ENCODE measurements around the gene PPOX.

PPOX gene

DNA sequence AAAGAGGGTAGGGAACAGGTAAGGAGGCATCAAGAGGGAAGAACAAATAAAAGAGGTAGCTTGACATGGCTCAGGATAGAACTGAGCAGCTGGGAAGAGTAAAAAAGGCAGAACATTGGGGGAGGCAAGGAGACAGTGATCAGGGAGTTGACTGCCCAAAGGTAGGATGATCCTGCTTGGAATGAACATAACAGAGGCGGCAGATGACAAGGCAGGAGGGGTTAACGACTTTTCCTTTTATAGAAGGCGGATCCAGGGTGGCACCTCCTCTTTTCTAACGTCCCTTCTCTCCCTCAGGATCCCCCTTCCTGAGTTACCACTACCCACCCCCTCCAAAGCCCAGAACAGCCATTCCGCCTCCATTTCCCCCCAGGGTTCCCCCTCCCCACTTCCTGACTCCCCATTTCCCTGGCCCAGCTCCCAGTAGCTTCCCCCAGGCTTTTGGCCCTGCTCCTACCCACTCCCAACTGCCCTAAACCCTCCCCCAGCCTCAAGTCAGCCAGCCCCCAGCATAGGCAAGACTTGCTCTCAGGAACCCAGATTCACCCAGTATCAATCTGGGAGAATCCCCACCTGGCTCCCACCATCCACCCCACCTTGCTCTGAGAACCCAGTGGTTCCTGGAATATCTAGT is 33.4 kb downstream of the PPOX start:
- DNase-seq: no peak

DNA sequence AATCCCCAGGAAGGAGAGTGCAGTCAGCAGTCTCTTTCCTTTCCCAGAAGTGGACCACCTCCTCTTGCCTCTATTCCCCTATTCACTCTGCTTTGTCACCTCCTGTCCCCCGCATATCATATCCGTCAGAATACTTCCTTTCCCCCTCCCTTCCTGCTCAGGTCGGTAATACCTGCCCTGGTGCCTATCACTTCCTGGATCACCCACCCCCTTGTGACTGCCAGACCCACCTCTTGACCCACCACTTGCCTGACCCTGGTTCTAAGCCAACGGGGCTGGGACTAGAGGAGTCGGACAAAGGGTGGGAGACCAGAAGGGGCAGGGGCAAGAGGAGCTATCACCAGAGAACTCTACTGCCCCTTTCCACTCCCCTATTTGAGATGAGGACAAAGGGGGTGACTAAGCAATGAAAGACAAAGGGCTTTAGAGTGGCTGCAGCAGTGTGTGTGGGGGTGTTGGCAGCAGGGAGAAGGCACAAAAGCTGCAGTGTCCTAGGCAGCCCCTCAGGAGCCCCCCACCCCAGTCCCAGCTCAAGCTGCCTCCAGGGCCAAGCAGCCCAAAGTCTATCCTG is 34.3 kb downstream of the PPOX start:
- DNase-seq: no peak

DNA sequence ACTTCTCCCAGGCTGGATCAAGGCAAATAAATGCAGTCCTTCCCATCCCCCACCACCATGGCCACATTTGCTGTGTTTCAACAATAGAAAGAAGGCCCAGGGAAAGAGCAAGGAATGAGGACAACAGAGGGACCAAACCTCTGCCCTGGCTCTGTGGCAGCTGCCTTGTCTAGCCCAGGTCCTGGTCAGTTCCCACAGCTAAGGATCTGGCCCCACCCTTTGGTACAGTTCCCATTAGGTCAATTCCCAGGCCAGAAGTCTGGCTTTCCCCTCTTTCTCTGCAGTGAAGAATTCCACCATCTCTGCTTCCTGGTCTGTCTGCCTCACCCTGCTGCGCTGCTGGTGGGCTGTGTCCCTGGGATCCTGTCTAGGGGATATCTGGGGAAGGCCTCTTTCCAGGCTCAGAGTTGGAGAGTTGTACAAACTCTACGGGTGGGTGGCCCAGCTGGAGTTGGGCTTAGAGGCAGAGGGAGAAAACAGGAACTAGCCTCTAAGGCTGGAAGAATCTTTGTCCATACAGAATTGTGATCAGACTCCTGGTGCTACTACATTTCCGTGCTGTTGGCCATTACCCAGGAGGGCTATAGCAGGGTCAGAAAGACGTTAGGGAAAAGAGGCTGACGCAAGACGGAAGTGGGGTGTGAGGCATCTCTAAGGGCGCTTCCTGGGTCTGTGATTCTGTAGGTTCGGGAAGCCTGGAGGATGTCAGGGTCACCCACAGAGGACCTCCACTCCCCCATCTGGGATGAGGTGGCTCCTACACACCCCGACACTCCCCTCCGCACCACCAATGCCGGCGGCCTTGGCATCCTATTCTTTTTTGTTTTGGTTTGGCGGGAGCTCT is 35.0 kb downstream of the PPOX start:
- DNase-seq: no peak

- DNase-seq: peak; percentile 93
These were observed 35.8 kb downstream of the PPOX start, which contains the start of gene NDUFS2 for GRCh38 chr1:161201836-161202712. Gene NDUFS2 (plus strand): TSS chr1:161202367. CDS start chr1:161202386, 19 bp downstream.

DNA sequence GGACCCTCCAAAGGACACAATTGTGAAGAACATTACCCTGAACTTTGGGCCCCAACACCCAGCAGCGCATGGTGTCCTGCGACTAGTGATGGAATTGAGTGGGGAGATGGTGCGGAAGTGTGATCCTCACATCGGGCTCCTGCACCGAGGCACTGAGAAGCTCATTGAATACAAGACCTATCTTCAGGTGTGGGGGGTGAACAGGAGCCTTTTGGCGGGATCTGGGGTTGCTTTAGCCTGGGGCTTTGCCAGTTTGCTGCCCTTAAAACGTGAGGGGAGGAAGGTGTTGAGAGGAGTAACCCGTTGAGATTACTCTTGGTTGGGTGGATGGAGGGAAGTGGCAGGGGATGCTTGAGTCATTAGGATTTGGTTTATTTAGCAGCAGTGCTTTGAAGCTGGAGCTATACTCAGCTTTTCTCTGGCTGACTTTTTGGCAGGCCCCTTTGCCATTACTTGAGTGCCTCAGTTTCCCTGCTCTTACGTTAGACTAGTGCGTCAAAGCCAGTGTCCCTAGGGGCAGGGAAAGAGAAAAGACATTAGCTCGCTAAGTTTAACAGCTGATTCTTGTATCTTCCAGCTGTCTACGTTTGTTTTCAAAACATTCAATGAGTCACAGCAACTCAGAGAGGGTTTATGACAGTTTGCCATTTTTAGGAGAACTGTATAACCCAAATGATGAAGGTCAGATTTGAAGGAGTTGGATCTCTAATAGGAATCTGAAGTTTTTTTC is 40.4 kb downstream of the PPOX start:
- no peak for DNase-seq

DNA sequence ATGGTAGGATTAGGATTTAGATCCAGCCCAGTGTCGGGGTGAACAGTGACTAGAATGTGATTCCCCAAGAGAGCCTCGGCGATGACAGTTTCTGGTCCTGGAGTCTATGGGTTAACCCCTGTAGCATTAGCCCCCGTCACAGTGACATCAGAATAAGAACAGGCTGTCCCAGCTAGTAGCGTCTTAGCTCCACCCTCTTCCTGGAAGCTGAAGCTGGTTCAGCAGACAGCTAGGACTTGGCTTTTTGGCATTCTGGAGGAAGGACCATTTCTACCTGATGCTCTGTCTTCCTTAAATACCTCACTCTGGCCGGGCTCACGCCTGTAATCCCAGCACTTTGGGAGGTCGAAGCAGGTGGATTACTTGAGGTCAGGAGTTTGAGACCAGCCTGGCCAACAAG is 40.9 kb downstream of the PPOX start:
- DNase-seq: no peak

- peak; percentile 82 for DNase-seq
These were observed 43.7 kb downstream of the PPOX start for GRCh38 chr1:161209790-161210409.

- DNase-seq: no peak
These were observed 48.1 kb downstream of the PPOX start for GRCh38 chr1:161214369-161214768.

DNA sequence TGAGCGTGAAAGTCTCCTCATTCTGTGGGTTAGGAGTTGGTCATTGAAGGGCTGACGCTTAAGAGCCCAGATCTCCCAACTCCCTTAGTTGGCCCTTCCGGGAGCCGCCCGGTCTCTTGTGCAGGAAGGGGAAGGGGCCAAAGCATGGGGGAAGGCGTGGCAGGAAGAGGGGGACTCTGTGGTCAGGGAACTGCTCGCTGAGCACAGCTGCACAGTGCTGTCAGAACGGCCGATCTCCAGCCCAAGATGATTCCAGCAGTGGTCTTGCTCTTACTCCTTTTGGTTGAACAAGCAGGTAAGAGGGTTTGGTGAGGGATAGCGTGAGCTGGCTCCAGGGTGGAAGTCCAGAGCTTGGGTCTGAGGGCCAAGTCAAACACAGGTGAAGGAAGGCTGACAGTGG is 48.9 kb downstream of the PPOX start, which contains the start of gene FCER1G:
TSS of gene FCER1G (plus strand) at position 220 of the 400 bp plus-strand sequence. CDS start at position 247, 27 bp downstream.
- no peak for DNase-seq

GRCh38 chr1:161216945-161217712 is 50.9 kb downstream of the PPOX start:
- DNase-seq: no peak

DNA sequence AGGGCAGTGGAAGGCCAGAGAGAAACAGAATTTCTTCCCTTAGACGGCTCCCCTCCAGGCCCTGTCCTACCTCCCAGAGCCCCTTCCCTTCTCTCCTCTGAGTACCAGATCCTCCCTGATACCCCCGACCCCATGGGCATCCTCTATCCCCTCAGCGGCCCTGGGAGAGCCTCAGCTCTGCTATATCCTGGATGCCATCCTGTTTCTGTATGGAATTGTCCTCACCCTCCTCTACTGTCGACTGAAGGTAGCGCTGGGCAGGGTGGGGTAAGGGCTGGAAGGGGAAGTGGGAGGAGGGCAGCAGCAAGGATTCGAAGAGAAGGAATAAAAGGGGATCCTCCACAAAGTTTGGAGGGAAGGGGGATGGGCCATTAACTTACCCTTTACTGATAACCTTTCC is 51.6 kb downstream of the PPOX start:
- no peak for DNase-seq

DNA sequence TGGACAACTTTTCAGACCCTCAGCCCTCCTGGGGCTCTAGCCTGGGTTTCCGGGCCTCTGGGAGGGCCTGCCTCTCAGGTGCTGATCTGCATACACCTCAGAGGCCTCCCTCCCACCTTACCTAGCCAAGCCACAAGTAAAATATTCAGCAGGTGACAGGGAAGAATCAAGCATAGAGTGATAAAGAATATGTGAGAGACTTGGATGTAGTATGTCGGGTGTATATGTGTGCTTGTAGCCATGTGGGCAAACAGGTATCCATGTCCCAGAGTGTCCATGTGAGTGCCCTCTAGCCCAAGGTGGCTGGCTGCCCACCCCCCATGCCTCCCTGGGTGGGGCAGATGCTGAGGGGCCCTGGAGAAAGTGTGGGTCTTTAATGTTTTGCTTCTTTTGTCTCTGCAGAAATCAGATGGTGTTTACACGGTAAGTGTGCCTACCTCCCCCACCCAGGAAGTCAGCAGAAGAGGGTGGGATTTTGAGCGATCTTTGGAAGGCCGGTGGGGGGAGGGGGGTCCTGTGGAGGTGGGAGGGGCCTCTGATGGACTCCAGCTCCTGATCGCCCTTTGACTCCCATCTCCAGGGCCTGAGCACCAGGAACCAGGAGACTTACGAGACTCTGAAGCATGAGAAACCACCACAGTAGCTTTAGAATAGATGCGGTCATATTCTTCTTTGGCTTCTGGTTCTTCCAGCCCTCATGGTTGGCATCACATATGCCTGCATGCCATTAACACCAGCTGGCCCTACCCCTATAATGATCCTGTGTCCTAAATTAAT is 52.3 kb downstream of the PPOX start:
- no peak for DNase-seq

- DNase-seq: no peak
These were observed 53.1 kb downstream of the PPOX start for GRCh38 chr1:161219078-161219892.

DNA sequence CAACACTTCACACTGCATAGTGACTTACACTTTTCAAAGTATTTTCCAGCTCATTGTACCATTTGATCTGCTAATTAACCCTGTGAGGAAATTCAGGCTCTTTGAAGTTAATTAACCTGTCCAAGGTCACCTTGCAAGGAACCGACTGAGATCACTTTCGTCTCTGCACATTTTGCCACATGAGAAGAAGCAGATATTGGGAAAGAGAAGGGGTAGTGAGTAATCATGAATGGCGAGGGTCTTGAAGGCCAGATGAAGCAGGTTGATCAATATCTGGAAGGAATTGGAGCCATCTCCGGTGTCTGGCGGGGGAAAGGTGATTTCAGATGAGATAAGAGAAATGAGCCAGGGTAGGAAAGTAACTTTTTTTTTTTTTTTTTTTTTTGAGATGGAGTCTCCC is 53.8 kb downstream of the PPOX start:
- no peak for DNase-seq

All from activated CD8-positive, alpha-beta memory T cell treated with anti-CD3 and anti-CD28 coated beads, Interleukin-2, amount 50 U/mL, for 48 hours (primary cell).